GM11168 (cell line): ENCODE measurements around the gene CPNE4.

Source experiments
- in situ Hi-C: fragments of 300-500 bp; cut with MboI; formaldehyde crosslinking; loops from one replicate; pipeline ENCODE4 v1.12.0; 2022; ENCODE audit warnings: low sequenced_read_pairs; ENCODE audit not compliant: unreplicated experiment

CPNE4 gene

GRCh38 chr3:131756405-131756804 is 278.4 kb downstream of the CPNE4 start:
- in situ Hi-C loops = no loop called here

DNA sequence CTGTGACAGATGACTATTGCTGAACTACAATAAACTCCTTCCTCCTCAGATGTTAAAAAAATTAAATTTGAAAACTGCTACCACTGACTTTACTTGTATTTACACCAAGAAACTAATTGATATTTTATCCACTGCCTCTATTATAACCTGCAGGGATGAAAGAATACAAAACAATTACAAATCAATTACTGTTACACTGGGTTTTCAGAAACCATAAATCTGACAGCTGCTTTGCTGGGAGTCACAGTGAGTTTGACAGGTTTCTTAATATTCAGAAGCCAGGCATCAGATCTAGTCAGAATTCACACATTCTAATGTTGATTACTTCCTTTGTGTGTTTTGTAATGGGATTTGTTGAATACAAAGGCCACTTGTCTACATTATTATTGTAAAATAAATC is 279.4 kb downstream of the CPNE4 start:
- in situ Hi-C loops = no loop called here

DNA sequence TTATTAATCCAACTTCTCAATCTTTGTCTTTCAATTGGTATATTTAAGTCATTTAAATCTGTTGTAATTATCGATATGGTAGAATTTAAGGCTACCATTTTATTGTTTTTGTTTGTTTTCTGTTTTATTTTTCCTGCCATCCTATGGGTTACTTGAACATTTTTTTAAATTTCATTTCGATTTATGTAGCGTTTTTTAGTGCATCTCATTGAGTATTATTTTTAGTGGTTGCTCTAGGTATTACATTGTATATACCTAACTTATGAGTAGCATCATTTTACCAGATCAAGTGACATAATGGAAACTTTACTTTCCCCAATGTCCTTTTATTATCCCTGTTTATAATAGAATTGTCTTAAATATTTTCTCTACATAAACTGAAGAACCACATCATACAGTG is 284.6 kb downstream of the CPNE4 start:
- in situ Hi-C loops = no loop called here

- in situ Hi-C loops = no loop called here
Measured at GRCh38 chr3:131749826-131750225, 285.0 kb downstream of the CPNE4 start.

DNA sequence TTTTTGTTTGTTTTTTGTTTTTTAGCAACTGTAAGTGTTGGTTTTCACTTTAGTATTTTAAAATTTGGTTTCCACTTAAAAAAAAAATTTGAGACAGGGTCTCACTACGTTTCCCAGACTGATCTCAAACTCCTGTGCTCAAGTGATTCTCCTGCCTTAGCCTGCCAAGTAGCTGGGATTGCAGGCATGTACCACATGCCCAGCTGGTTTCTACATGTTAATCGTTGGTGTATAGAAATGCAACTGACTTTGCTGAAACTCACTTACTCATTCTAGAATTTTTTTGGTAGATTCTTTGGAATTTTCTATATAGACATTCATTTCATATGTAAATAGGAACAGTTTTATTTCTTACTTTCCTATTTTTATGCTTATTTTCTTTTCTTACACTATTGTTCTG is 287.3 kb downstream of the CPNE4 start:
- in situ Hi-C loops = no loop called here

DNA sequence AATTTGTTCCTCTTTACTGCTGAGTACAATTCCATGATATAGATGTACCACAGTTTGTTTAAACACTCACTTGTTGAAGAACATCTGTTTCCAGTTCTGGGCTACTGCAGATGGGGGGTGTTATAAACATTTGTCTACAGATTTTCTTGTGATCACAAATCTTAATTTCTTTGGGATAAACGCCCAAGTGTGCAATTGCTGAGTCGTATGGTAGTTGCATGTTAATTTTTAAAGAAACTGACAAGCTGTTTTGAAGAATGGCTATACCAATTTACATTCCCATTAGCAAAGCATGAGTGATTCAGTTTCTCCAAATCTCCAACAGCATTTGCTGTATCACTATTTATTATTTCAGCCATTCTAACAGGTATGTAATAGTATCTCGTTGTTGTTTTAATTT is 290.0 kb downstream of the CPNE4 start:
- in situ Hi-C loops = no loop called here

DNA sequence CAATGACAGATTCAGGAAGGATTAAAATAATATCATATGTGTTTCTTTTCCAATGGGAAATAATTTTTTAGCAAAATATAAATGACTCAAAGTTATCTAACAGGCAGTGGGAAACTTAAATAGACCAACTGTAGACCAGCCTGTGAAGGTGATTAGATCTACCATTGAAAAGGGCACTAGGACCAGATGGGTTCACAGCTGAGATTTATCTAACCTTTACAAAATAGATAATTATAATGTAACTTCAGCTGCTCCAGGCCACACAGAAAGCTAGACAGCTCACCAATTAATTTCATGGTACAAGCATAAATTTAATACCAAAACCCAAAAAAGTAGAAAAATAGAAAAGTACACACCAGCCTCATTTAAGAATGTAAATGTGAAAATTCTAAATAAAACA is 291.7 kb downstream of the CPNE4 start:
- in situ Hi-C loops = no loop called here

- in situ Hi-C loops = no loop called here
Measured at GRCh38 chr3:131739211-131739610, 295.6 kb downstream of the CPNE4 start.

DNA sequence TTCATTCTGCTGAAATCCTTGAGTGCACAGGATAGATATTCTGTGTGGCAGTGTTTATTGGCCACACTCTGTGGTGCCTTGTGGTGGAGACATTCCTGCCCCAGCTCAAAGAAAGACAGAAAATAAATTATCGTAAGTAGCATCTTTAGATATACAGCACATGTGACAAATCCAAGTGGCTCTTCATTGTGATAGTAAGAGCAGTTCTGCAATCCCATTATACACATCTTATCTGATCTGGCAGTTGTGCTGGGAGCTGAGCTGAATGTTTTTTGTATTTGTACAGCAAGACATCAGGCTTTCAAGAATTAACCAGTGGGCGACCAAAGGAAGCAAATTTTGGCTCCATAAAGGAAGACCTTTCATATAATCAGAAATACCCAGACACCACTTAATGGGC is 296.7 kb downstream of the CPNE4 start:
- in situ Hi-C loops = no loop called here

- in situ Hi-C loops = no loop called here
Measured at GRCh38 chr3:131735544-131735943, 299.3 kb downstream of the CPNE4 start.

DNA sequence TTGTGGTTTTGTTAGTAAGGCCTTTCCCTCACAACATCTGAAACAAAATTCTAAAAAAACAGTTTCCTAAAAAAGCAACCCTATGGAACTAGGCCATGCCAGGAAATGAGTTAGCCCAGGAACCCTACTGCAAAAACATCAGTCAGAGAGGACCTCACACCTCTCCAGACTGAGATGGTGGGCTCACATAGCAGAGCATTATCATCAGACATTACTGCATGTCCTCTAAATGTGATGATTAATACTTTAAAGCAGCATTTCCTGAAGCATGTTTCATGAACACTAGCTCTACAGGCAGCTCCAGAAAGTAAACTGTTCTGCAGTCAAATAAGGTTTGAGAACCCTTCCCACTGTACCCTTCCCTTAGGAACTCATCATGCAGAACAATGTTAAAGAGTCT is 299.7 kb downstream of the CPNE4 start:
- in situ Hi-C loops = no loop called here

DNA sequence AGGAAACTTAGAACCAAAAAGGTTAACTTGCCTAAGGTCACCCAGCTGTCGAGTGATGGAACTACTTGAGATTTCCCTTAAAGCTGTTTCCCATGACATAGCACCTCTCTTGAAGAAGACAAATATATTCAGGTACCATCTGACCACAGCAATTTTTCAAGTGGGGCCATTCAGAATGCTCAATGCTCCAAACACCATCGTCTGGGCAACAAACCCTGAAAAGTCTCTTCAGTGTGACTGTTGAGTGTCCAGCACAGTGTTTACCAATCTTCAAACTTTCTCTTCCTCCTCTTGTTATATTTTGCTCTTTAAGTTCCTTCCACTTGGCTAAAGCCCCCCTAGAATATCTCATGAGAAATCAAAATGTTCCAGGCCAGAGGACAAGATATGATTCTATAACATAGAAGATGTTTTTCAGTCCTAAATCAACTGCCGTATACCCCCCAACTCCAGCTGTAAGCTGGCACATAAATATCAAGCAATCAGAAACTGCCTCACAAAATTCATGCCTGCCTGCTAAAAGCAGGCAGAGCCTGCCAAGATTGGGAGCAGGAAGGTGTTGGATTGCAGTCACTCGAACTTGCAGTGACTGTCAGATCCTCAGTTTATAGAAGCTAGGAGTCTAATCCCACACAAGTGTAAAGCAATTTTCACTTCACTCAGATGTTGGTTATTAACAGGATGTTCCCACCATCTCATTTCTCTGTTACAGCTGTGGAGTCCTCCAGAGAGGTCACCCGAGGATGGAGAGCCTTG is 301.6 kb downstream of the CPNE4 start:
- in situ Hi-C loops = no loop called here

DNA sequence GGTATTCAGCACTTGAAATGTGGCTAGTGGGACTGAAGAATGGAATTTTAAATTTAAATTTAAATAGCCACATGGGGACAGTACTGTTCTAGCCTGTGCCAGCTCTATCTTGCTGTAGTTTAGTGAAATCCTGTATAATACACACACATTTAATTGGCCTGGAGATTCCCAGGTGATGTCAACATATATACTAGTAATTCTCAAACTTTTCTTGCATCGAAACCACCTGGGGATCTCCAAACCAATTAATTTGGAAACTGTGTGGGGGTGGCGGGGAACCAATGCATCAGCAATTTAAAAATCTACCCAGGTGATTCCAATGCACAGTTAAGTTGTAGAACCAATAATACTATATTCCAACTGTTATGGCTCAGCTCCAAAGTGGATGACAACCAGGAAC is 303.1 kb downstream of the CPNE4 start:
- in situ Hi-C loops = no loop called here

GRCh38 chr3:131730581-131730980 is 304.2 kb downstream of the CPNE4 start:
- in situ Hi-C loops = no loop called here

DNA sequence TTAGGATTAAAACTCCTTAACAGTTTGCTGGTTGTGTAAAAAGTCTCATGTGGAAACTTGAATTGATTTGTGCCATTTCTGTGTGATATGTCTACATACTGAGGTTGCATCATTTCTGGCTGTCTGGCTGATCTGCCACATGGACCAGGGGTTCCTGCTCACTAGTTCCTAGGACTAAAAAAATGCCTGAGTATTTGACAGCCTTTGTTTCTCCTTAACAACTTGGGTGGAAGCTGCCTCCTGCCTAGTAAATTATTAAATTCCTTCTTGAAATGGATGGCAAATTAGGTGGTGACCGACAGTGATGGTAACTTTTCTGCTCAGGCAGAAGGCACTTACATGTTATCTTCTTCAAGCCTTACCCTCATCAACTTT is 305.2 kb downstream of the CPNE4 start:
- in situ Hi-C loops = no loop called here

DNA sequence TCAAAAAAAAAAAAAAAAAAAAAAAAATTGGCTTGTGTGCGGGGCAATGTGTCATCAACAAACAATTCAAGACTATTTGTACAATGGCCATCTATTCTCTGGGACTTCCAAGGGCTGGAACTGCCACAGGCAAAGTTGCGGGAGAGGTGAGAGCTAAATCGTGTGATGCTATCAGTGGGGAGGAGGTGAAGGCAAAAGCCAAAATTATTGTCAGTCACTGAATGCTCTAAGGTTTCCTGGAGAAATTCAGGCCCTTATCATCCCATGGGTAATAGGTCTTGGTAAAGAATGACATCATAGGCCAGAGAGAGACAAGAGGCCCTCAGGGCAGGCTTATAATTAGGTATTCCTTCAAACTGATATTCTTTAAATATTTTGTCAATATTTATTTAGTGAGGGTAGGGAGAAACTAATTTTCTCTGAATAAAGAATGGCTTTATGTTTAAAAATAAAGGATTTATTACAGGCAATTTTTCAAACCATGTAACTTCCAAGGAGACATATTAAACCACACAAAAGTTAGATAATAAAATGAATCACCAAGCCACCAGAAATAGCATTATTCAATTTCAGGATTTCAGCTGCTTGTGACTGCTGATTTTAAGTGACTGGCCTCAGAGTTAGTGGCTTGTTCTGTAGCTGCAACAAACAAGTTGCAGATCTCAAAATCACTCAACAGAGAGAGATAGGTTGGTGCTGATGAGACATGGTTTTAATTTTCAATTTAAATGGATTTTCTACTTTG is 305.7 kb downstream of the CPNE4 start:
- in situ Hi-C loops = no loop called here

DNA sequence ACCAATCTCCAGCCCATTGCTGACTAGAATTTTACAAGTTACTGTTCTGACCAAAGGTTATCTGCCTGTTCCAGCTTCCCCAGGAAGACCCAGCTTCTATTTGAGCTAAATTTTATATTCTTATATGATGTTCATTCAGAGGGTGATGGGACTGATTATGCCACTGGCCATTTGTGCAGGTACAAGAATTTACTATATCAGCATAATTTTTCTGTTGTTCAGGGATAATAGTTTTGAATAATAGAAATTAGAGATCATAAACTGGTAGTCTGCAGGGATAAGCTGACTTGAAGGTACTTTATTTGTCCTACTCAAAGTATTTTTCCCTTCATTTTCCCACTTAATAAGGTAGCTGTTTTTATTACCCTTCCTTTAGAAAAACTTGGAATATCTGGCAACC is 309.4 kb downstream of the CPNE4 start:
- in situ Hi-C loops = no loop called here

- in situ Hi-C loops = no loop called here
Measured at GRCh38 chr3:131723343-131723742, 311.5 kb downstream of the CPNE4 start.

DNA sequence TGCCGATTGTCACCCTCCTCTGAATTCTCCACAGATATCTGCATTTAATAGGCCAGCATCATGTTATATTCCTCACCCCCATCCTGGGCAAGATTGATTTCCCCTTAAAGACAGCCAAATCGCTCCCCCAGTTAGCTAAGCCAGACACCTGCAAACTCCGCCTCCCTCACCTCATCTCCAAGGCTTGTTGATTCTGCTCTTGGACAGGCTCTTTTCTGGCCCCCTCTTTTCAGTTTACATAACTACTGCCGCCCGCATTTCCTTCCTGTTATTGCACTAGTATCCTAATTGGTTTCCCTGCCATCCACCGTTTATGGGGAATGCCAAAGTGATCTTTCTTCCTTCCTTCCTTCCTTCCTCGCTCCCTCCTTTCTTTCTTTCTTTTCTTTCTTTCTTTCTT is 317.3 kb downstream of the CPNE4 start:
- in situ Hi-C loops = no loop called here

- in situ Hi-C loops = no loop called here
Measured at GRCh38 chr3:131716943-131717342, 317.9 kb downstream of the CPNE4 start.

DNA sequence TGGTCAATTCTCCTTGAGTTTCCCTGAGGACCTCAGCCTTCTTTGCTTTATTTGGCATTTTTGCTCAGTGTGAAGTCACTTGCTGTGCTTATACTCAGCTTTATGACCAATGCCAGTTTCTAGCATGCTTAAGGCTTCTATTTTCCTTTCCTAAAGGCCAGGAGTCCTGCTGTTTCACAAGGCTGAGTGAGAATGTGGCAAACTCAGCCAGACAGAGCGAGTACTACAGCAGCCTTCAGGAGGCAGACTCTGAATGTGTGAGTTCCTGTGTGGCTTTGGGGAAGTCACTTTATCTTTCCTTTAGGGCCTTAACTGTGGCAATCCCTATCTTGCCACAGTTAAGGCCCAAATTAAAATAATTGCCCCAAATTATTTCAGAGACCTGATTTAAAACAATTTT is 318.8 kb downstream of the CPNE4 start:
- in situ Hi-C loops = no loop called here
